Measurements from ENCODE around the gene TMEM62.

- TF ChIP-seq EZH2 (IDR thresholded peaks at IDR 0.05) (no peak), POLR2AphosphoS5 (IDR thresholded peaks at IDR 0.05; ENCODE audit: borderline replicate concordance, low read depth, low read length) (no peak), FOXP2 (optimal IDR thresholded peaks at IDR 0.05; ENCODE audit: control extremely low read depth, extremely low read length, insufficient read depth) (no peak)
Measured at GRCh38 chr15:43218908-43219706, 85.7 kb downstream of the TMEM62 start.
